BJ (cell line): ENCODE data around the gene YAF2. TPM values are rescaled to one million over a fixed set of nuclear protein-coding genes. Genes with fewer than 3 reads are reported as not detected.

Experiments used
- CTCF ChIA-PET: fragments of 350-600 bp; formaldehyde crosslinking; extraction: SDS; loops from one replicate; lab custom pipeline; 2021; ENCODE audit warnings: antibody characterized with exemption, inconsistent platforms; lab: Yijun Ruan, JAX
- POLR2A ChIA-PET: fragments of 300-600 bp; sonication (Branson Sonifier 250); formaldehyde crosslinking; extraction: SDS; loops from one replicate; lab custom pipeline; 2021; ENCODE audit warnings: antibody characterized with exemption; lab: Charles Lee
- DNase-seq: peaks from one replicate; pipeline ENCODE4 v3.0.0-alpha.2; 2011; ENCODE audit warnings: low read depth
- H3K27me3 ChIP-seq: 2 replicates; pipeline ENCODE4 v1.6.0; 2011; ENCODE audit warnings: low read length; ENCODE audit not compliant: control insufficient read depth, insufficient read depth
- H3K36me3 ChIP-seq: 2 replicates; pipeline ENCODE4 v1.5.1; 2011; ENCODE audit warnings: low read length; ENCODE audit not compliant: control insufficient read depth, insufficient read depth
- H3K4me3 ChIP-seq: 2 replicates; pipeline ENCODE4 v1.5.1; 2011; ENCODE audit warnings: low read depth, mild to moderate bottlenecking, control low read depth, low read length
- CTCF ChIP-seq: IDR thresholded peaks from 2 replicates; pipeline ENCODE4 v1.5.1; 2011; ENCODE audit warnings: low read depth, mild to moderate bottlenecking, control low read depth, inconsistent platforms, low read length, moderate library complexity; ENCODE audit not compliant: insufficient read depth
- polyA plus RNA-seq: library from polyadenylated mRNA; depleted of rRNA; stranded (reverse); fragments of >200 nt; gene quantifications from 2 replicates; pipeline ENCODE4 v1.2.3, GENCODE V29; 2011

YAF2 gene
- polyA plus RNA-seq, 1 experiment, result 10.0 TPM

GRCh38 chr12:42163913-42164312 is 74.1 kb downstream of the YAF2 start:
- H3K27me3 ChIP-seq, result no peaks in the 10 kb centered on the region
- no peak for TF ChIP-seq CTCF
- no peaks in the 10 kb centered on the region for H3K36me3 ChIP-seq
- DNase-seq, result no peak
- CTCF ChIA-PET, result no interaction called here
- POLR2A ChIA-PET, result no interaction called here
- no peak overlapping the region for H3K4me3 ChIP-seq

GRCh38 chr12:42162965-42163364 is 75.1 kb downstream of the YAF2 start:
- ChIA-PET CTCF (no interaction called here), POLR2A (interaction anchor here (0.5 kb wide), 1 partner anchor 40 kb away, joined by 3 read pairs; no protein-coding TSS in a partner anchor)
- Histone ChIP-seq H3K36me3 (no peaks in the 10 kb centered on the region), H3K27me3 (no peaks in the 10 kb centered on the region), H3K4me3 (no peak overlapping the region)
- no peak for TF ChIP-seq CTCF
- DNase-seq, result no peak

DNA sequence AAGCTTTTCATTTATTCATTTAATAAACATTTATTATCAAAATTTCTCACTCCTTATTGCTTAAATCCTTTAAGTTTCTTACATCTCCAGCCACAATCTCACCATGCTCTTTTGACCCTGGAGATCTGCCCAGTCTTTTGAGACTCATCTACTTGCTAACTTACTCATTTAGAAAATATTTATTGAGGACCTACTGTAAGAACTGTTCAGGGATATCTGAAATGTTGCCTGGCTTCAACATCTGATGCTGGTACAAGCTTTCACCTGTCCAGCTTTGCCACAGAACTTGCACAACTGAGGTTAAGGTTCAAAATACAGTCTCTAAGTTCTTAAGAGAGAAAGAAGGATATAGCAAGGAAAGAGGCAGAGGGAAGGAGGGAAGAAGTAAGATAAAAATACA is 75.9 kb downstream of the YAF2 start:
- no peak for TF ChIP-seq CTCF
- ChIA-PET POLR2A (no interaction called here), CTCF (interaction anchor here (0.7 kb wide), 1 partner anchor 59 kb away, joined by 3 read pairs; no protein-coding TSS in a partner anchor)
- DNase-seq, result no peak
- Histone ChIP-seq H3K4me3 (no peak overlapping the region), H3K27me3 (no peaks in the 10 kb centered on the region), H3K36me3 (no peaks in the 10 kb centered on the region)

GRCh38 chr12:42161529-42161928 is 76.5 kb downstream of the YAF2 start:
- Histone ChIP-seq H3K36me3 (no peaks in the 10 kb centered on the region), H3K4me3 (no peak overlapping the region), H3K27me3 (no peaks in the 10 kb centered on the region)
- DNase-seq, result no peak
- ChIA-PET POLR2A (no interaction called here), CTCF (no interaction called here)
- no peak for TF ChIP-seq CTCF

GRCh38 chr12:42156232-42156631 is 81.8 kb downstream of the YAF2 start:
- Histone ChIP-seq H3K36me3 (no peaks in the 10 kb centered on the region), H3K4me3 (no peak overlapping the region), H3K27me3 (no peaks in the 10 kb centered on the region)
- CTCF ChIA-PET, result interaction anchor here (0.9 kb wide), 1 partner anchor 11 kb away, joined by 4 read pairs; no protein-coding TSS in a partner anchor
- DNase-seq, result no peak
- TF ChIP-seq CTCF, result no peak
- POLR2A ChIA-PET, result no interaction called here
